GM12878 (cell line): ENCODE measurements around the gene NRM. TPM values are rescaled to one million over a fixed set of nuclear protein-coding genes. Genes with fewer than 3 reads are reported as not detected.

Experiments used
- CHD2 ChIP-seq: IDR thresholded peaks from 2 replicates; pipeline ENCODE4 v1.6.1; 2011; ENCODE audit warnings: low read depth, low read length, improper control_type of control experiment, borderline replicate concordance
- CREB1 ChIP-seq: IDR thresholded peaks from 2 replicates; pipeline ENCODE4 v1.6.1; 2012; ENCODE audit warnings: low read depth, mild to moderate bottlenecking, inconsistent platforms
- E2F4 ChIP-seq: IDR thresholded peaks from 2 replicates; pipeline ENCODE4 v1.6.1; 2012; ENCODE audit warnings: low read depth, low read length, improper control_type of control experiment
- IKZF1 ChIP-seq: fragments of 450-650 bp; conservative IDR thresholded peaks from 2 replicates; pipeline ENCODE4 v1.6.1; 2017; ENCODE audit warnings: antibody characterized with exemption, mild to moderate bottlenecking
- IRF3 ChIP-seq: fragments of 450-650 bp; IDR thresholded peaks from 2 replicates; pipeline ENCODE4 v1.6.1; 2014; ENCODE audit warnings: mild to moderate bottlenecking
- LARP7 ChIP-seq: fragments of 450-650 bp; IDR thresholded peaks from 2 replicates; pipeline ENCODE4 v1.6.1; 2017; ENCODE audit warnings: mild to moderate bottlenecking
- MEF2B ChIP-seq: fragments of 450-650 bp; IDR thresholded peaks from 2 replicates; pipeline ENCODE4 v1.6.1; 2018; ENCODE audit warnings: mild to moderate bottlenecking, moderate library complexity; ENCODE audit not compliant: partially characterized antibody, poor library complexity, severe bottlenecking
- MXI1 ChIP-seq: fragments of 150-350 bp; IDR thresholded peaks from 2 replicates; pipeline ENCODE4 v1.6.1; 2011; ENCODE audit warnings: low read depth, mild to moderate bottlenecking, inconsistent platforms, low read length, improper control_type of control experiment
- NKRF ChIP-seq: fragments of 450-650 bp; conservative IDR thresholded peaks from 2 replicates; pipeline ENCODE4 v1.6.1; 2017; ENCODE audit warnings: mild to moderate bottlenecking, moderate library complexity
- NR2C1 ChIP-seq: fragments of 450-650 bp; IDR thresholded peaks from 2 replicates; pipeline ENCODE4 v1.6.1; 2017; ENCODE audit warnings: antibody characterized with exemption, mild to moderate bottlenecking, moderate library complexity
- NRF1 ChIP-seq: conservative IDR thresholded peaks from 2 replicates; pipeline ENCODE4 v1.6.1; 2011; ENCODE audit warnings: mild to moderate bottlenecking, low read depth, low read length, improper control_type of control experiment
- PAX8 ChIP-seq: fragments of 450-650 bp; IDR thresholded peaks from 2 replicates; pipeline ENCODE4 v1.6.1; 2017; ENCODE audit warnings: mild to moderate bottlenecking, moderate library complexity
- PKNOX1 ChIP-seq: fragments of 450-650 bp; IDR thresholded peaks from 2 replicates; pipeline ENCODE4 v1.6.1; 2016; ENCODE audit warnings: mild to moderate bottlenecking
- POLR2AphosphoS2 ChIP-seq: IDR thresholded peaks from 2 replicates; pipeline ENCODE4 v1.6.1; 2011; ENCODE audit warnings: low read depth, mild to moderate bottlenecking, low read length, improper control_type of control experiment, moderate library complexity
- POLR2AphosphoS5 ChIP-seq: IDR thresholded peaks from 2 replicates; pipeline ENCODE4 v1.6.1; 2011; ENCODE audit warnings: mild to moderate bottlenecking, low read length, inconsistent platforms
- REST ChIP-seq: IDR thresholded peaks from 2 replicates; pipeline ENCODE4 v1.6.1; 2012; ENCODE audit warnings: mild to moderate bottlenecking, low read depth, low read length
- RUNX3 ChIP-seq: IDR thresholded peaks from 2 replicates; pipeline ENCODE4 v1.6.1; 2012; ENCODE audit warnings: low read length, inconsistent platforms
- SIN3A ChIP-seq: IDR thresholded peaks from 2 replicates; pipeline ENCODE4 v1.6.1; 2012; ENCODE audit warnings: low read depth, low read length, improper control_type of control experiment
- SMARCA5 ChIP-seq: fragments of 450-650 bp; IDR thresholded peaks from 2 replicates; pipeline ENCODE4 v1.6.1; 2017; ENCODE audit warnings: mild to moderate bottlenecking
- TCF7 ChIP-seq: IDR thresholded peaks from 2 replicates; pipeline ENCODE4 v1.6.1; 2014; ENCODE audit warnings: antibody characterized with exemption, borderline replicate concordance
- YY1 ChIP-seq: IDR thresholded peaks from 2 replicates; pipeline ENCODE4 v1.6.1; 2011; ENCODE audit warnings: low read depth, mild to moderate bottlenecking, low read length
- polyA plus RNA-seq, 11 experiments: library from polyadenylated mRNA; depleted of rRNA in 4 of 11; unstranded in 6 of 11; stranded (reverse) in 5 of 11; fragments of >200 nt; fragmentation: Nextera tagmentation in 4 of 11; fragmentation: Illumina TruSeq in 1 of 11; extraction: Ambion mirVana in 4 of 11; extraction: Trizol in 1 of 11; gene quantifications; 1 replicate in 1 of 11; 2 replicates in 10 of 11; pipeline versions ENCODE4 v1.2.1 to v1.2.3, GENCODE V29; 2011 to 2016; ENCODE audit warnings: inconsistent platforms in 2 of 11, missing spikeins in 2 of 11, low read depth in 1 of 11
- total RNA-seq, 4 experiments: library from RNA; depleted of rRNA in 3 of 4; stranded (reverse); fragments of >200 nt in 3 of 4; fragmentation: Illumina TruSeq in 1 of 4; extraction: Trizol in 1 of 4; gene quantifications; 2 replicates each; pipeline versions ENCODE4 v1.2.1 to v1.2.3, GENCODE V29; 2013 to 2021

The NRM gene
- total and polyA plus RNA-seq, 10 of the 15 experiments (the other 5 are each of a cell fraction or from before 2014, with no cell fraction given), result 15.4 to 46.7 (median 29.0) TPM

- TF ChIP-seq REST (peak; percentile 40; the same call in 1 of the 2 replicates), NRF1 (peak; percentile 73), MXI1 (peak; percentile 9; the same call in 1 of the 2 replicates), YY1 (peak; percentile 88), CHD2 (peak; percentile 62; the same call in 1 of the 2 replicates), SIN3A (peak; percentile 72; the same call in 1 of the 2 replicates), E2F4 (peak; percentile 79; the same call in 1 of the 2 replicates), MEF2B (no peak), PAX8 (no peak), IRF3 (peak; percentile 66; the same call in 1 of the 2 replicates), SMARCA5 (peak; percentile 45; the same call in 1 of the 2 replicates), NKRF (peak; percentile 65), POLR2AphosphoS2 (peak; percentile 69; the same call in 1 of the 2 replicates), LARP7 (peak; percentile 27; the same call in 1 of the 2 replicates), RUNX3 (no peak), TCF7 (0 out of 2 replicates have a peak, but pooled peaks have one; percentile 40), PKNOX1 (peak; percentile 56), POLR2AphosphoS5 (peak; percentile 94), CREB1 (no peak), NR2C1 (no peak), IKZF1 (peak; percentile 64)
Observed at GRCh38 chr6:30719791-30720737, 29.3 kb upstream of the NRM start, which contains the start of gene TUBB (continued).
